KOPT-K1 (cell line): ENCODE results near the gene REEP3.
"Not testable (repeated sequence)": the region's sequence is repeated elsewhere in the genome, so short reads cannot be mapped to it uniquely, and the experiment has no call there.

Source experiments
- H3K27ac ChIP-seq: fragments of 200-600 bp; sonication (generic); 2 replicates; pipeline ENCODE4 v1.5.1; 2016; ENCODE audit warnings: antibody characterized with exemption, mild to moderate bottlenecking, low read depth, low read length; ENCODE audit not compliant: poor library complexity, severe bottlenecking
- H3K36me3 ChIP-seq: fragments of 200-600 bp; sonication (generic); 2 replicates; pipeline ENCODE4 v1.5.1; 2017; ENCODE audit warnings: antibody characterized with exemption, mild to moderate bottlenecking, low read length, moderate library complexity; ENCODE audit not compliant: insufficient read depth
- H3K9me3 ChIP-seq: fragments of 200-600 bp; sonication (generic); 2 replicates; pipeline ENCODE4 v1.5.1; 2017; ENCODE audit warnings: antibody characterized with exemption, low read length, mild to moderate bottlenecking; ENCODE audit not compliant: insufficient read depth, poor library complexity, severe bottlenecking

The REEP3 gene

GRCh38 chr10:63554657-63555056, 33.5 kb downstream of the REEP3 start:
- Histone ChIP-seq H3K9me3 (no peaks in the 10 kb centered on the region), H3K27ac (no peak overlapping the region), H3K36me3 (no peaks in the 10 kb centered on the region)

- no peaks in the 10 kb centered on the region for H3K36me3 ChIP-seq
- H3K9me3 ChIP-seq = no peaks in the 10 kb centered on the region
- H3K27ac ChIP-seq = no peak overlapping the region
These were observed 34.1 kb downstream of the REEP3 start for GRCh38 chr10:63555330-63555729.

GRCh38 chr10:63558132-63558784, 37.1 kb downstream of the REEP3 start:
- H3K27ac ChIP-seq = no peak overlapping the region
- no peaks in the 10 kb centered on the region for H3K36me3 ChIP-seq
- H3K9me3 ChIP-seq = no peaks in the 10 kb centered on the region

- Histone ChIP-seq H3K36me3 (no peaks in the 10 kb centered on the region), H3K27ac (no peak overlapping the region), H3K9me3 (no peaks in the 10 kb centered on the region)
These were observed 40.1 kb downstream of the REEP3 start for GRCh38 chr10:63561341-63561740.

- no peaks in the 10 kb centered on the region for H3K36me3 ChIP-seq
- H3K9me3 ChIP-seq = no peaks in the 10 kb centered on the region
- H3K27ac ChIP-seq = no peak overlapping the region
These were observed 41.2 kb downstream of the REEP3 start for GRCh38 chr10:63562391-63562790.

GRCh38 chr10:63562857-63563256, 41.7 kb downstream of the REEP3 start:
- no peak overlapping the region for H3K27ac ChIP-seq
- no peaks in the 10 kb centered on the region for H3K9me3 ChIP-seq
- H3K36me3 ChIP-seq = no peaks in the 10 kb centered on the region

- no peaks in the 10 kb centered on the region for H3K9me3 ChIP-seq
- H3K36me3 ChIP-seq = no peaks in the 10 kb centered on the region
- no peak overlapping the region for H3K27ac ChIP-seq
These were observed 42.4 kb downstream of the REEP3 start for GRCh38 chr10:63563623-63564022.

- not testable (repeated sequence) for H3K9me3 ChIP-seq, H3K27ac ChIP-seq, H3K36me3 ChIP-seq
These were observed 43.5 kb downstream of the REEP3 start for GRCh38 chr10:63564731-63565130.

GRCh38 chr10:63573068-63573697, 52.0 kb downstream of the REEP3 start:
- Histone ChIP-seq H3K27ac (no peak overlapping the region), H3K36me3 (no peaks in the 10 kb centered on the region; the same call in 1 of the 2 replicates), H3K9me3 (no peaks in the 10 kb centered on the region)

GRCh38 chr10:63574011-63574410, 52.8 kb downstream of the REEP3 start:
- Histone ChIP-seq H3K9me3 (no peaks in the 10 kb centered on the region), H3K36me3 (no peaks in the 10 kb centered on the region; the same call in 1 of the 2 replicates), H3K27ac (no peak overlapping the region)

GRCh38 chr10:63576501-63576900, 55.3 kb downstream of the REEP3 start:
- no peak overlapping the region for H3K27ac ChIP-seq
- no peaks in the 10 kb centered on the region; the same call in 1 of the 2 replicates for H3K36me3 ChIP-seq
- no peaks in the 10 kb centered on the region for H3K9me3 ChIP-seq

GRCh38 chr10:63578501-63578900, 57.3 kb downstream of the REEP3 start:
- H3K9me3 ChIP-seq = no peaks in the 10 kb centered on the region
- no peaks in the 10 kb centered on the region for H3K36me3 ChIP-seq
- no peak overlapping the region for H3K27ac ChIP-seq

- Histone ChIP-seq H3K9me3 (no peaks in the 10 kb centered on the region), H3K36me3 (no peaks in the 10 kb centered on the region), H3K27ac (no peak overlapping the region)
These were observed 58.3 kb downstream of the REEP3 start for GRCh38 chr10:63579371-63580014.

GRCh38 chr10:63582690-63583089, 61.5 kb downstream of the REEP3 start:
- no peak overlapping the region for H3K27ac ChIP-seq
- no peaks in the 10 kb centered on the region for H3K36me3 ChIP-seq
- H3K9me3 ChIP-seq = no peaks in the 10 kb centered on the region

GRCh38 chr10:63583397-63583796, 62.2 kb downstream of the REEP3 start:
- Histone ChIP-seq H3K9me3 (no peaks in the 10 kb centered on the region), H3K36me3 (no peaks in the 10 kb centered on the region), H3K27ac (no peak overlapping the region)
